GM23338 (cell line): ENCODE results near the gene NELFA. TPM values are rescaled to one million over a fixed set of nuclear protein-coding genes. Genes with fewer than 3 reads are reported as not detected.

Experiments
- ATAC-seq: fragments of 200-7000 bp; cut with Tn5 transposase; 3 replicates; pipeline ENCODE4 v1.9.1; 2020
- DNase-seq: peaks from one replicate; pipeline ENCODE4 v3.0.0-alpha.2; 2015; ENCODE audit warnings: low spot score
- H2AFZ ChIP-seq: fragments of 200-600 bp; sonication (generic); 2 replicates; pipeline ENCODE4 v1.8.0; 2016; ENCODE audit warnings: antibody characterized with exemption, mild to moderate bottlenecking, moderate library complexity
- H3F3A ChIP-seq: fragments of 200-600 bp; sonication (generic); replicated peaks from 2 replicates; pipeline ENCODE4 v1.8.0; 2017; ENCODE audit warnings: antibody characterized with exemption, mixed run types, low read depth
- H3K27ac ChIP-seq: fragments of 200-600 bp; sonication (generic); 2 replicates; pipeline ENCODE4 v1.6.1; 2016; ENCODE audit warnings: low read depth
- H3K27me3 ChIP-seq: fragments of 200-600 bp; sonication (generic); 2 replicates; pipeline ENCODE4 v1.8.0; 2016; ENCODE audit warnings: mild to moderate bottlenecking, mixed run types, moderate library complexity; ENCODE audit not compliant: insufficient read depth
- H3K36me3 ChIP-seq: fragments of 200-600 bp; sonication (generic); 2 replicates; pipeline ENCODE4 v1.8.0; 2016; ENCODE audit warnings: mild to moderate bottlenecking; ENCODE audit not compliant: insufficient read depth
- H3K4me1 ChIP-seq: fragments of 200-600 bp; sonication (generic); 2 replicates; pipeline ENCODE4 v1.8.0; 2016; ENCODE audit warnings: mild to moderate bottlenecking, moderate library complexity; ENCODE audit not compliant: insufficient read depth
- H3K4me2 ChIP-seq: fragments of 200-600 bp; sonication (generic); 2 replicates; pipeline ENCODE4 v1.7.1; 2017; ENCODE audit warnings: mixed run types
- H3K4me3 ChIP-seq: fragments of 200-600 bp; sonication (generic); 2 replicates; pipeline ENCODE4 v1.6.1; 2016; ENCODE audit warnings: mixed run types
- H3K79me2 ChIP-seq: fragments of 200-600 bp; sonication (generic); replicated peaks from 2 replicates; pipeline ENCODE4 v1.8.0; 2017; ENCODE audit warnings: mild to moderate bottlenecking; ENCODE audit not compliant: insufficient read depth
- H3K9me2 ChIP-seq: fragments of 200-600 bp; sonication (generic); 2 replicates; pipeline ENCODE4 v1.8.0; 2017; ENCODE audit not compliant: insufficient read depth
- H4K20me1 ChIP-seq: fragments of 200-600 bp; sonication (generic); replicated peaks from 2 replicates; pipeline ENCODE4 v1.8.0; 2017; ENCODE audit warnings: mild to moderate bottlenecking; ENCODE audit not compliant: insufficient read depth
- H3K27ac Mint-ChIP-seq: 2 replicates; pipeline ENCODE4 v1.8.0; 2020; ENCODE audit warnings: inconsistent platforms, mild to moderate bottlenecking, moderate library complexity, mixed read lengths
- H3K27me3 Mint-ChIP-seq: 3 replicates; pipeline ENCODE4 v1.8.0; 2022; ENCODE audit warnings: low read depth, mild to moderate bottlenecking, moderate library complexity, mixed read lengths, inconsistent platforms; ENCODE audit not compliant: insufficient read depth, poor library complexity
- H3K36me3 Mint-ChIP-seq: 3 replicates; pipeline ENCODE4 v1.8.0; 2021; ENCODE audit warnings: low read depth, mild to moderate bottlenecking, inconsistent platforms, moderate library complexity, mixed read lengths
- H3K4me1 Mint-ChIP-seq: 3 replicates; pipeline ENCODE4 v1.8.0; 2020; ENCODE audit warnings: mild to moderate bottlenecking, inconsistent platforms, mixed read lengths
- H3K4me3 Mint-ChIP-seq: 3 replicates; pipeline ENCODE4 v1.8.0; 2021; ENCODE audit warnings: moderate library complexity, mild to moderate bottlenecking, inconsistent platforms, mixed read lengths
- H3K9me3 Mint-ChIP-seq: 3 replicates; pipeline ENCODE4 v1.8.0; 2020; ENCODE audit warnings: moderate library complexity, mild to moderate bottlenecking, inconsistent platforms, mixed read lengths
- CREB1 ChIP-seq: fragments of 250-450 bp; sonication (Bioruptor Pico); IDR thresholded peaks from 2 replicates; pipeline ENCODE4 v1.5.0; 2020; ENCODE audit warnings: low read depth, mild to moderate bottlenecking, moderate library complexity
- CTCF ChIP-seq, 2 experiments: fragments of 200-600 bp in 1 of 2; sonication (generic) in 1 of 2; conservative IDR thresholded peaks; 2 replicates each; pipeline versions ENCODE4 v1.5.1 to v1.6.1; 2016 to 2017; ENCODE audit warnings: antibody characterized with exemption in 2 of 2, low read depth in 2 of 2, mild to moderate bottlenecking in 2 of 2, moderate library complexity in 1 of 2
- ETS1 ChIP-seq: IDR thresholded peaks from 2 replicates; pipeline ENCODE4 v1.6.1; 2016; ENCODE audit warnings: antibody characterized with exemption
- EZH2 ChIP-seq: fragments of 200-600 bp; sonication (generic); IDR thresholded peaks from one replicate; pipeline ENCODE4 v1.8.0; 2017; ENCODE audit warnings: antibody characterized with exemption, mild to moderate bottlenecking, low read depth; ENCODE audit not compliant: unreplicated experiment
- EZH2phosphoT487 ChIP-seq: fragments of 200-600 bp; sonication (generic); IDR thresholded peaks from one replicate; pipeline ENCODE4 v1.8.1; 2018; ENCODE audit warnings: antibody characterized with exemption; ENCODE audit not compliant: unreplicated experiment
- JUNB ChIP-seq: IDR thresholded peaks from one replicate; pipeline ENCODE4 v1.6.1; 2016; ENCODE audit warnings: antibody characterized with exemption; ENCODE audit not compliant: unreplicated experiment
- NANOG ChIP-seq: IDR thresholded peaks from 2 replicates; pipeline ENCODE4 v1.6.1; 2016; ENCODE audit warnings: antibody characterized with exemption, borderline replicate concordance
- STAT1 ChIP-seq: IDR thresholded peaks from one replicate; pipeline ENCODE4 v1.6.1; 2016; ENCODE audit warnings: antibody characterized with exemption; ENCODE audit not compliant: unreplicated experiment
- ZNF114 ChIP-seq: fragments of 250-450 bp; sonication (Bioruptor Pico); IDR thresholded peaks from 2 replicates; pipeline ENCODE4 v1.5.0; 2020; ENCODE audit warnings: mild to moderate bottlenecking, moderate library complexity
- ZNF331 ChIP-seq: fragments of 250-450 bp; sonication (Bioruptor Pico); IDR thresholded peaks from 2 replicates; pipeline ENCODE4 v1.5.0; 2020; ENCODE audit warnings: low read depth, mild to moderate bottlenecking, moderate library complexity
- ZNF462 ChIP-seq: fragments of 250-450 bp; sonication (Bioruptor Pico); IDR thresholded peaks from 2 replicates; pipeline ENCODE4 v1.5.0; 2020; ENCODE audit warnings: mild to moderate bottlenecking, moderate library complexity
- polyA plus RNA-seq: library from polyadenylated mRNA; unstranded; fragments of >200 nt; fragmentation: Nextera tagmentation; extraction: Ambion mirVana; gene quantifications from 2 replicates; pipeline ENCODE4 v1.2.1, GENCODE V29; 2016
- total RNA-seq: library from RNA; depleted of rRNA; stranded (reverse); fragments of >200 nt; shearing (Covaris generic); gene quantifications from 2 replicates; pipeline ENCODE4 v1.2.3, GENCODE V29; 2014
- TF ChIP-seq, protein P1 (sequence below): IDR thresholded peaks from one replicate; pipeline ENCODE4 v1.6.1; 2018; ENCODE audit warnings: antibody characterized with exemption; ENCODE audit not compliant: unreplicated experiment

NELFA gene
- total and polyA plus RNA-seq, 2 experiments from 2014 or later, result 62.8 to 63.3 TPM

GRCh38 chr4:1961038-1961437 is 47.7 kb downstream of the NELFA start:
- TF ChIP-seq ZNF331 (CRISPR knock-in tag) (no peak), STAT1 (no peak), ETS1 (no peak), EZH2phosphoT487 (no peak), CREB1 (CRISPR knock-in tag) (no peak), ZNF114 (CRISPR knock-in tag) (no peak), JUNB (no peak), ZNF462 (CRISPR knock-in tag) (no peak), EZH2 (no peak), NANOG (no peak), CTCF (conservative IDR thresholded peaks at IDR 0.05; ENCODE audit: low read depth in 2 of 2) (no peak)
- TF ChIP-seq, protein P1, sequence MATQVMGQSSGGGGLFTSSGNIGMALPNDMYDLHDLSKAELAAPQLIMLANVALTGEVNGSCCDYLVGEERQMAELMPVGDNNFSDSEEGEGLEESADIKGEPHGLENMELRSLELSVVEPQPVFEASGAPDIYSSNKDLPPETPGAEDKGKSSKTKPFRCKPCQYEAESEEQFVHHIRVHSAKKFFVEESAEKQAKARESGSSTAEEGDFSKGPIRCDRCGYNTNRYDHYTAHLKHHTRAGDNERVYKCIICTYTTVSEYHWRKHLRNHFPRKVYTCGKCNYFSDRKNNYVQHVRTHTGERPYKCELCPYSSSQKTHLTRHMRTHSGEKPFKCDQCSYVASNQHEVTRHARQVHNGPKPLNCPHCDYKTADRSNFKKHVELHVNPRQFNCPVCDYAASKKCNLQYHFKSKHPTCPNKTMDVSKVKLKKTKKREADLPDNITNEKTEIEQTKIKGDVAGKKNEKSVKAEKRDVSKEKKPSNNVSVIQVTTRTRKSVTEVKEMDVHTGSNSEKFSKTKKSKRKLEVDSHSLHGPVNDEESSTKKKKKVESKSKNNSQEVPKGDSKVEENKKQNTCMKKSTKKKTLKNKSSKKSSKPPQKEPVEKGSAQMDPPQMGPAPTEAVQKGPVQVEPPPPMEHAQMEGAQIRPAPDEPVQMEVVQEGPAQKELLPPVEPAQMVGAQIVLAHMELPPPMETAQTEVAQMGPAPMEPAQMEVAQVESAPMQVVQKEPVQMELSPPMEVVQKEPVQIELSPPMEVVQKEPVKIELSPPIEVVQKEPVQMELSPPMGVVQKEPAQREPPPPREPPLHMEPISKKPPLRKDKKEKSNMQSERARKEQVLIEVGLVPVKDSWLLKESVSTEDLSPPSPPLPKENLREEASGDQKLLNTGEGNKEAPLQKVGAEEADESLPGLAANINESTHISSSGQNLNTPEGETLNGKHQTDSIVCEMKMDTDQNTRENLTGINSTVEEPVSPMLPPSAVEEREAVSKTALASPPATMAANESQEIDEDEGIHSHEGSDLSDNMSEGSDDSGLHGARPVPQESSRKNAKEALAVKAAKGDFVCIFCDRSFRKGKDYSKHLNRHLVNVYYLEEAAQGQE, result no peak
- peaks cover 66% of the 10 kb centered on the region for H3K36me3 Mint-ChIP-seq
- H3K4me1 Mint-ChIP-seq, result peaks cover 4% of the 10 kb centered on the region
- H3K9me3 Mint-ChIP-seq, result no peaks in the 10 kb centered on the region
- H2AFZ ChIP-seq, result no peak overlapping the region
- no peak overlapping the region for H3K27ac ChIP-seq
- no peaks in the 10 kb centered on the region for H3K27me3 ChIP-seq
- H3K9me2 ChIP-seq, result no peaks in the 10 kb centered on the region
- H3K27me3 Mint-ChIP-seq, result peaks cover 3% of the 10 kb centered on the region
- H3K36me3 ChIP-seq, result peaks cover 7% of the 10 kb centered on the region
- ATAC-seq, result no peak
- no peak overlapping the region for H3K4me3 Mint-ChIP-seq
- H3K79me2 ChIP-seq, result no peaks in the 10 kb centered on the region
- no peaks in the 10 kb centered on the region for H3F3A ChIP-seq
- no peak for DNase-seq
- no peak overlapping the region for H3K27ac Mint-ChIP-seq
- no peak overlapping the region for H3K4me3 ChIP-seq
- H3K4me1 ChIP-seq, result no peaks in the 10 kb centered on the region
- peaks cover 13% of the 10 kb centered on the region for H4K20me1 ChIP-seq
- no peak overlapping the region for H3K4me2 ChIP-seq
